ENCODE measurements around the gene FANCL. TPM values are rescaled to one million over a fixed set of nuclear protein-coding genes. Genes with fewer than 3 reads are reported as not detected.
"Not testable (repeated sequence)": the region's sequence is repeated elsewhere in the genome, so short reads cannot be mapped to it uniquely, and the experiment has no call there.

FANCL gene
- total RNA-seq, 2 donors from 2014 or later: 14.6 to 16.6 TPM

GRCh38 chr2:58158481-58158880 lies 82.6 kb downstream of the FANCL start:
- no peak for DNase-seq
- ATAC-seq: no peak
- intact Hi-C loops (cut with DNase I, micrococcal nuclease): no loop called here

- intact Hi-C loops (cut with DNase I, micrococcal nuclease): no loop called here
- ATAC-seq: no peak
Observed at GRCh38 chr2:58157754-58158153, 83.4 kb downstream of the FANCL start.

GRCh38 chr2:58156780-58157179 lies 84.3 kb downstream of the FANCL start:
- peak; percentile 36 for ATAC-seq
- DNase-seq: no peak
- intact Hi-C loops (cut with DNase I, micrococcal nuclease): no loop called here

More at GRCh38 chr2:58157754-58158153, 83.4 kb downstream of the FANCL start:
- no peak for DNase-seq

DNA sequence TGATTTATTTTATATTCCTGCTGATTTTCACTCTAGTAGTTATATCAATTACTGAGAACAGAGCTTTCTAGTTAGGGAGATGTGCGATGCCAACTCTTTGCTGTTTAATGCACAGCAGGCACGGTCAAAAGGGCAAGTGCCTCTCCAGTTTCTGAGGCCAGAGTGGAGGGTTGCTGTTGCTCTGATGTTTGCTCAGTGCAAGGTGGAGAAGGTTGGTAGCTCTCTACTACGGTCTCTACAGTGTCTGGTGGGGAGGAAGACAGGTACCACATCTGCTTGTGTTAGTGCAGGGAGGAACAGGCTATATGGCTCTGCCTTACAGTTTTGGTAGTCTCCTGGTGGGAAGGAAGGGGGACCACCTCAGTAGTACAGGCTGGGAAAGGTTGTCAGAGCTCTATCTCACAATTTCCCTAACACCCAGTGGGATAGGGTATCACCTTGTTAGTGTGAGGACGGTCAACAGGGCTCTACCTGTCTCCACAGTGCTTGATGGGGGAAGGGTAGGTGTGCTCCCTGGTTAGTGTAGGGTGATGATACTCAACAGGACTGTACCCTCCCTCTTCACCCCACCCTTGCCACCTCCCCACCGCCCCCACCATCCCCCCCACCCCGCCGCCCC lies 85.9 kb downstream of the FANCL start:
- ATAC-seq (peak; percentile 20), DNase-seq (no peak)
- intact Hi-C loops (cut with DNase I, micrococcal nuclease): no loop called here

GRCh38 chr2:58146707-58147106 lies 94.4 kb downstream of the FANCL start:
- DNase-seq (no peak), ATAC-seq (no peak)
- intact Hi-C loops (cut with DNase I, micrococcal nuclease): no loop called here

- DNase-seq; ATAC-seq; intact Hi-C loops (cut with DNase I, micrococcal nuclease): not testable (repeated sequence)
Observed at GRCh38 chr2:58145769-58146168, 95.4 kb downstream of the FANCL start.

GRCh38 chr2:58140508-58141072 lies 100.5 kb downstream of the FANCL start:
- intact Hi-C loops (cut with DNase I, micrococcal nuclease): no loop called here
- DNase-seq: no peak
- ATAC-seq: no peak

- intact Hi-C loops (cut with DNase I, micrococcal nuclease): no loop called here
- no peak for DNase-seq
- no peak for ATAC-seq
Observed at GRCh38 chr2:58138396-58139030, 102.6 kb downstream of the FANCL start.

DNA sequence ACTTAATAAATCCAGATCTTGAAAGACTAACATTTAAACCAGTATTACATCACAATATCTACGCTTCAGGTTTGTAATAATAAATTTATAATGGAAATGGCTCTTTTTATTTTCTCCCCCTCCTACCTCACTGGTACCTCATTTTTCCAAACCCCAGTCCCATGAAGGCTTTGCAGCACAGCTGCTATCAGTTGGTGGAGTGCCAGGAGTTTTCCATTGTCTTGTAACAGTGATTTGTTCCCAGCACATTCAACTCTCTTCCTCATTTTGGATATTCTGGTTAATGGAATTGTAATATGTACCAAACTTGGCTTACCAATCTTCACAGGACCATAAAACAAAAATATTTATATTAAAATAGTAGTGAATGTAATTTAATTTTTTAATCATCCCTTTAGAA lies 103.3 kb downstream of the FANCL start:
- intact Hi-C loops (cut with DNase I, micrococcal nuclease): no loop called here
- ATAC-seq (no peak), DNase-seq (no peak)

GRCh38 chr2:58137221-58137620 lies 103.9 kb downstream of the FANCL start:
- DNase-seq: no peak
- ATAC-seq: no peak
- intact Hi-C loops (cut with DNase I, micrococcal nuclease): no loop called here

DNA sequence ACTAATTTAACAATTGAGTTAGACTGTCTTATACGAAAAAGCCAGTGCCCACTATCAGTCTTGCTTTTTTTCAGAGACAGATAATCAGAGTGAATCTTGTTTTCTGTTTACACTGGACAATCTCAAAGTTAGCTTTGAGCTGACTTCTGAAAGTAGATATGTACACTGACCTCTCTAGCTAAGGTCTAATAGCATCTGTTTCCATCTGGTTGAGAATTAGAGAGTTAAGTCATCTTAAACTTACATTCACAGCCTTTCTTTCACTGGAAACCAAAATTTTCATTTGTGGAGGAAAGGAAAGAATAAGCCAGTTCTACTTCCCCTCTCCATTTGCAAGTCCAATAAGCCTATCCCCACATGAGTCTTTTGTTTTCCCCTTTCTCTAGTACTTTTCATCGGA lies 105.3 kb downstream of the FANCL start:
- no peak for ATAC-seq
- DNase-seq: no peak
- intact Hi-C loops (cut with DNase I, micrococcal nuclease): no loop called here

DNA sequence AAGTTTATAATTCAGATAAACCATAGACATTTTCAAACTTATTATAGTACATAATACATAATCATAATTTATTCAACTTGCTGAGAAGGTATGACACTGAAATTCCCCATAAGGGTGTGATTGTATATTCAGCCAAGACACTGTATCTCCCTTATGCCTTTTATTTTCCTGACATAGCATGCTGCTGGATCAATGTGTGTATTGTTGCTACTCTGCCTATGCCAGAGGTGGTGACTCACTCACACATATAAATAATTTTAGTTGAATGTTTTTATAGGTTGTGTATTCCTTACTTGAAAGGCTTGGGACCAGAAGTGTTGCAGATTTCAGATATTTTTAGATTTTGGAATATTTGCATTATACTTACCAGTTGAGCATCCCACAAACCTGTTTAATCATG lies 107.7 kb downstream of the FANCL start:
- intact Hi-C loops (cut with DNase I, micrococcal nuclease): no loop called here
- DNase-seq (no peak), ATAC-seq (no peak)

GRCh38 chr2:58131191-58132011 lies 109.7 kb downstream of the FANCL start:
- intact Hi-C loops (cut with DNase I, micrococcal nuclease): no loop called here
- ATAC-seq (no peak), DNase-seq (no peak)

DNA sequence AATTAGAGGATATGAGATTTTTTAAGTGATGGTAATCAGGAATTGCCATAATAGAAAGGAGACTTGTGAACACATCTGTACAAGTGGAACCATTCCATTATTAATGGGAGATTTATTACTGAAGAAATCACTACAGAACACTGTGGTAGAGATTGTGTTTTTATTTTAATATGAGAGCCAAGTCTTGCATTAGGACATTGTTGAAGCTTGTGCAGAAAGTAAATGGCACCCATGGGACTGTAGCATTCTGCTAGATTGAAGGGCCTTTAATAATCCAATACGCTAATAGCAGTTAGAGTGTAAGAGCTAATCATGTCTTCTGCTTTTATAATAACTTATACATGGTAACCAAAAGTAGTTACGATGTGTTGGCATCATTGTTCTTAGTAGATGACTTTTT lies 110.9 kb downstream of the FANCL start:
- intact Hi-C loops (cut with DNase I, micrococcal nuclease): no loop called here
- ATAC-seq (no peak), DNase-seq (no peak)

GRCh38 chr2:58127111-58127510 lies 114.0 kb downstream of the FANCL start:
- DNase-seq (no peak), ATAC-seq (no peak)
- intact Hi-C loops (cut with DNase I, micrococcal nuclease): no loop called here

GRCh38 chr2:58122540-58122939 lies 118.6 kb downstream of the FANCL start:
- no peak for ATAC-seq
- no peak for DNase-seq
- intact Hi-C loops (cut with DNase I, micrococcal nuclease): no loop called here

- ATAC-seq (no peak), DNase-seq (no peak)
- intact Hi-C loops (cut with DNase I, micrococcal nuclease): no loop called here
Observed at GRCh38 chr2:58122040-58122439, 119.1 kb downstream of the FANCL start.

DNA sequence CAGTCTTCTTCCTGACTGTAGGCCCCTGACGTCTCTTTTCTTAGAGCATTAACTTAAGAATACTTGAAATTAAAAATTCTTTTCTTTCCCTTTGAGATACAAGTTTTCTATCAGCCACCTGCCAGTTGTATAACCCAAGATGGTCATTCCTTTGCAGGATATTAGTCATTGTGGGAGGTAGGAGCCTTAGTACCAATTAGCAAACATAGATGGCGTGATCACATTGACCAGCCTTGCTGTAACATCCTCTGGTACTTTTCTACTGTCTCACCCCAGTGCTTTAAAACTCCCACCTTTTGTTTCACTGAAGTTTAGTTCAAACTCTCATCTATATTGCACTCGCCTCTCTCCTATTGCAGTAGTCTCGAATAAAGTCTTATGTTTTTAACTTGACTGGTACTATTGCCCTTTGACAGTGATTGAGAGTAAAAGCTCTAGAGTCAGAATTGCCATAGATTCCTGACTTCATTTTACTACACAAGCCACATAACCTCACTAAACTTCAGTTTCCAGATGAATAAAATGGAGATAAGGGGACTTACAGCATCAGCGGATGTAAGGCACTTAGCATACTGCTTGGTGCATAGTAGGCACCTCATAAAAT lies 120.4 kb downstream of the FANCL start:
- ATAC-seq: no peak
- intact Hi-C loops (cut with DNase I, micrococcal nuclease): no loop called here
- DNase-seq: no peak

DNA sequence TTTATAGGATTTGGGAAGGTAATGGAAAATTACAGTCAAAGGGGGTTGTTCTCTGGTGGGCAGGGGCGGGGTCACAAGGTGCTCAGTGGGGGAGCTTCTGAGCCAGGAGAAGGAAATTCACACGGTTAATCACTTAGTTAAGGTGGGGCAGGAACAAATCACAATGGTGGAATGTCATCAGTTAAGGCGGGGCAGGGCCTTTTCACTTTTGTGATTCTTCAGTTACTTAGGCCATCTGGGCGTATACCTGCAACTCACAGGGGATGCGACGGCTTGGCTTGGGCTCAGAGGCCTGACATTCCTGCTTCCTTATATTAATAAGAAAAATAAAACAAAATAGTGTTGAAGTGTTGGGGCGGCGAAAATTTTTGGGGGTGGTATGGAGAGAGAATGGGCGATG lies 127.6 kb downstream of the FANCL start:
- intact Hi-C loops (cut with DNase I, micrococcal nuclease); ATAC-seq; DNase-seq: not testable (repeated sequence)
